Measurements from ENCODE around the gene LRRC8C. TPM values are rescaled to one million over a fixed set of nuclear protein-coding genes. Genes with fewer than 3 reads are reported as not detected.

The LRRC8C gene
- total and polyA plus RNA-seq, 10 of the 15 experiments (the other 5 are each of a cell fraction or from before 2014, with no cell fraction given), result 2.3 to 16.3 (median 10.8) TPM

DNA sequence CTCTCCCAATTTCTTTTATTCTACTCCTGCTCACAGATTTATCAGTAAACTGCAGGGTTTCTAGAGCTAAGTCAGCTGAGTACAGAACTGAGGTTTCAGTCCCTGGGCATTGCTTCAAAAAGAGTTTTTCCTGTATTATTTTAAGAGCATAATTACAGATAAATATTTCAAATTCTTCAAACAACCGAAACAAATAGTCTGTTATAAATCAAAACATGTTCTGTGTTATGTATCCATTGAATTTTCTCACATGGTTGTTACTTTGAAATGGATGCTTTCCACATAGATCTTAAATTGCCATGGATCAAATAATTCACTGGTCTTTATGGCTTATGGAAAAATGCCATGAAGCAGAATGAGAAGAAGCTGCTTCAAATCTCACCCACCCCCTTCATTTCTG, 64.5 kb downstream of the LRRC8C start:
- BruUV-seq (replicated peaks), result no TSS peak
- Histone ChIP-seq H3K4me1 (ENCODE audit: control insufficient read depth, insufficient read depth, low read length) (peaks cover 32% of the 10 kb centered on the region), H2AFZ (ENCODE audit: control insufficient read depth, low read depth, low read length) (no peak overlapping the region), H3K9me3 (replicated peaks; ENCODE audit: control insufficient read depth, insufficient read depth, low read length) (no peaks in the 10 kb centered on the region; the same call in 2 of the 3 replicates), H3K79me2 (ENCODE audit: control insufficient read depth, insufficient read depth, low read length) (no peaks in the 10 kb centered on the region), H3K27ac (ENCODE audit: control insufficient read depth, insufficient read depth) (no peak overlapping the region), H3K4me2 (ENCODE audit: control insufficient read depth, insufficient read depth) (no peak overlapping the region), H4K20me1 (ENCODE audit: control insufficient read depth, insufficient read depth) (no peaks in the 10 kb centered on the region), H3K9ac (ENCODE audit: control insufficient read depth, insufficient read depth, low read length) (no peak overlapping the region), H3K4me3 (no peak overlapping the region), H3K27me3 (replicated peaks in 1 of 2; ENCODE audit: control insufficient read depth in 2 of 2, insufficient read depth in 2 of 2, low read length in 1 of 2) (no peaks in the 10 kb centered on the region), H3K36me3 (ENCODE audit: control insufficient read depth in 2 of 2, insufficient read depth in 2 of 2, low read length in 1 of 2) (no peaks in the 10 kb centered on the region; a peak in 1 of 4 replicates)
- SMC1A ChIA-PET (ENCODE audit: uncharacterized antibody, unreplicated experiment), result interaction anchor here (0.8 to 8.4 kb wide), 11 partner anchors 9 to 85 kb away, joined by 3 to 70 read pairs (median 18); no protein-coding TSS in a partner anchor
- no peak for DNase-seq (ENCODE audit: low read depth, low spot score)
- in situ Hi-C loops (cut with MboI), result no loop called here
- CTCF ChIA-PET, result interaction anchor here (1.2 kb wide), 1 partner anchor 11 kb away, joined by 3 read pairs; no protein-coding TSS in a partner anchor
- WGBS (ENCODE audit: insufficient coverage, insufficient replicate concordance, low lambda C conversion rate, missing lambda C conversion rate), result 96% methylated on average over 1 of the region's 1 CpG
- no peak for ATAC-seq
- POLR2A ChIA-PET, result no interaction called here
- no peak for FAIRE-seq
- TF ChIP-seq CHD4 (IDR thresholded peaks at IDR 0.05), result no peak
- no peak for TF ChIP-seq MXI1 (IDR thresholded peaks at IDR 0.05; ENCODE audit: low read depth, low read length)
- TF ChIP-seq CEBPB (IDR thresholded peaks at IDR 0.05; ENCODE audit: borderline replicate concordance in 1 of 2, low read depth in 2 of 2, low read length in 2 of 2), result no peak
- intact Hi-C loops (cut with micrococcal nuclease; ENCODE audit: unreplicated experiment), result no loop called here
- RAD21 ChIA-PET (ENCODE audit: unreplicated experiment), result interaction anchor here (1.2 to 3.0 kb wide), 3 partner anchors 22 to 66 kb away, joined by 4 to 20 read pairs (median 15); no protein-coding TSS in a partner anchor

GRCh38 chr1:89698020-89698560, 65.2 kb downstream of the LRRC8C start:
- H3K4me1 ChIP-seq (ENCODE audit: control insufficient read depth, insufficient read depth, low read length), result peaks cover 25% of the 10 kb centered on the region
- no TSS peak for BruUV-seq (replicated peaks)
- H3K36me3 ChIP-seq (ENCODE audit: control insufficient read depth in 2 of 2, insufficient read depth in 2 of 2, low read length in 1 of 2), result no peaks in the 10 kb centered on the region; a peak in 1 of 4 replicates
- ChIA-PET POLR2A (no interaction called here), SMC1A (ENCODE audit: uncharacterized antibody, unreplicated experiment) (interaction anchor here (0.7 to 8.4 kb wide), 16 partner anchors 8 to 84 kb away, joined by 3 to 70 read pairs (median 5); no protein-coding TSS in a partner anchor), RAD21 (ENCODE audit: unreplicated experiment) (interaction anchor here (1.2 to 3.0 kb wide), 4 partner anchors 21 to 65 kb away, joined by 4 to 20 read pairs (median 10); partner anchors contain the start of gene LRRC8C), CTCF (interaction anchor here (1.0 to 3.1 kb wide), 6 partner anchors 12 to 65 kb away, joined by 3 to 9 read pairs (median 4); no protein-coding TSS in a partner anchor)
- no peak overlapping the region for H3K9ac ChIP-seq (ENCODE audit: control insufficient read depth, insufficient read depth, low read length)
- H3K4me3 ChIP-seq, result no peak overlapping the region
- TF ChIP-seq IRF4 (IDR thresholded peaks at IDR 0.05; ENCODE audit: low read depth, low read length) (no peak), EGR1 (IDR thresholded peaks at IDR 0.05; ENCODE audit: borderline replicate concordance in 1 of 2, low read depth in 2 of 2, low read length in 2 of 2) (no peak), RAD51 (IDR thresholded peaks at IDR 0.05) (no peak), SREBF1 (IDR thresholded peaks at IDR 0.05; ENCODE audit: low read length) (no peak), NR2F1 (conservative IDR thresholded peaks at IDR 0.05) (no peak), YBX1 (IDR thresholded peaks at IDR 0.05) (no peak)
- intact Hi-C loops (cut with micrococcal nuclease; ENCODE audit: unreplicated experiment), result no loop called here
- H3K79me2 ChIP-seq (ENCODE audit: control insufficient read depth, insufficient read depth, low read length), result no peaks in the 10 kb centered on the region
- FAIRE-seq (no peak), ATAC-seq (no peak), DNase-seq (ENCODE audit: low read depth, low spot score) (no peak)
- no peak overlapping the region for H2AFZ ChIP-seq (ENCODE audit: control insufficient read depth, low read depth, low read length)
- in situ Hi-C loops (cut with MboI), result no loop called here
- H3K9me3 ChIP-seq (replicated peaks; ENCODE audit: control insufficient read depth, insufficient read depth, low read length), result no peaks in the 10 kb centered on the region; the same call in 2 of the 3 replicates
- H3K27ac ChIP-seq (ENCODE audit: control insufficient read depth, insufficient read depth), result no peak overlapping the region
- no peaks in the 10 kb centered on the region for H3K27me3 ChIP-seq (replicated peaks in 1 of 2; ENCODE audit: control insufficient read depth in 2 of 2, insufficient read depth in 2 of 2, low read length in 1 of 2)
- no peaks in the 10 kb centered on the region for H4K20me1 ChIP-seq (ENCODE audit: control insufficient read depth, insufficient read depth)
- H3K4me2 ChIP-seq (ENCODE audit: control insufficient read depth, insufficient read depth), result no peak overlapping the region
- 65% methylated on average over 3 of the region's 3 CpGs for WGBS (ENCODE audit: insufficient coverage, insufficient replicate concordance, low lambda C conversion rate, missing lambda C conversion rate)
